Measurements from ENCODE around the gene KRT12. TPM values are rescaled to one million over a fixed set of nuclear protein-coding genes. Genes with fewer than 3 reads are reported as not detected.

The KRT12 gene
- total and polyA plus RNA-seq, 9 of the 15 experiments (the other 6 are each of a cell fraction or from before 2014, with no cell fraction given), result 0.18 to 7.0 (median 2.2) TPM

DNA sequence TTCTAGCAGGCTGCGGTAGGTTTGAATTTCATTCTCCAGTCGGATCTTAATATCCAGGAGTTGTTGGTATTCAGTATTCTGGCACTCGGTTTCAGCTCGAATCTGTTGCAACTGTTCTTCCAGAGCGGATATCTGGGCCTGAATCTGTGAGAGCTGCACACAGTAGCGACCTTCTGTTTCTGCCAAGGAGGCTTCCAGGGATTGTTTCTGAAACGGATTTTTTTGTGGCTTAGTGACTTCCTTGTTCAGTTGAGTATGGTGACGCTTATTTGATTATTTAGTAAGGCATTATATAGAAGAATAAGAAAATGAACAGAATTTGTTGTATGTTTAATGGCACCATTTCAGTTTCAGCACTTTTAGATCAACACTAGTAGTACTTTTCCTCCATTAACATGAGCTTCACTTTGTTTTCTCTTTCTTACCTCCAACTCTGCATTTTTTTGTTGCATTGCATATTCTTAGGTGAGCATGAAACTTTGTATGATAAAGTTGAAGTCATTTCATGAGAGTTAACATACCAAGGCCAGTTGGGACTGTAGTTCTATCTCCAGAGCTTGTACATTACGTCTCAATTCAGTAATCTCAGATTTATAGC is 47.4 kb downstream of the KRT12 start (continued):
- TF ChIP-seq GABPA (tag; conservative IDR thresholded peaks at IDR 0.05; ENCODE audit: low read depth) (no peak), SMARCC2 (IDR thresholded peaks at IDR 0.05; ENCODE audit: low read depth) (peak; percentile 33; the same call in 1 of the 2 replicates), STAT5B (CRISPR knock-in tag; IDR thresholded peaks at IDR 0.05) (no peak), MYC (IDR thresholded peaks at IDR 0.05; ENCODE audit: low read depth, low read length) (0 out of 2 replicates have a peak, but pooled peaks have one; percentile 13), MYC (CRISPR knock-in tag; IDR thresholded peaks at IDR 0.05; ENCODE audit: borderline replicate concordance, low read depth) (no peak), TOE1 (IDR thresholded peaks at IDR 0.05; ENCODE audit: borderline replicate concordance) (0 out of 2 replicates have a peak, but pooled peaks have one; percentile 7), TOE1 (CRISPR knock-in tag; IDR thresholded peaks at IDR 0.05; ENCODE audit: borderline replicate concordance, low read depth) (no peak), ARNT (IDR thresholded peaks at IDR 0.05) (peak in 1 of 2 experiments; percentile 12; a peak in 1 of 4 replicates), SP1 (CRISPR knock-in tag; IDR thresholded peaks at IDR 0.05) (no peak), ZFX (CRISPR knock-in tag; IDR thresholded peaks at IDR 0.05) (peak; percentile 41), ZNF644 (tag; IDR thresholded peaks at IDR 0.05; ENCODE audit: low read depth) (0 out of 2 replicates have a peak, but pooled peaks have one; percentile 32), TEAD4 (IDR thresholded peaks at IDR 0.05; ENCODE audit: low read length) (no peak), TEAD4 (CRISPR knock-in tag; IDR thresholded peaks at IDR 0.05; ENCODE audit: borderline replicate concordance) (no peak), KDM1A (IDR thresholded peaks at IDR 0.05) (peak in 1 of 2 experiments; percentile 51; a peak in 1 of 4 replicates)
- TF ChIP-seq, protein P1, sequence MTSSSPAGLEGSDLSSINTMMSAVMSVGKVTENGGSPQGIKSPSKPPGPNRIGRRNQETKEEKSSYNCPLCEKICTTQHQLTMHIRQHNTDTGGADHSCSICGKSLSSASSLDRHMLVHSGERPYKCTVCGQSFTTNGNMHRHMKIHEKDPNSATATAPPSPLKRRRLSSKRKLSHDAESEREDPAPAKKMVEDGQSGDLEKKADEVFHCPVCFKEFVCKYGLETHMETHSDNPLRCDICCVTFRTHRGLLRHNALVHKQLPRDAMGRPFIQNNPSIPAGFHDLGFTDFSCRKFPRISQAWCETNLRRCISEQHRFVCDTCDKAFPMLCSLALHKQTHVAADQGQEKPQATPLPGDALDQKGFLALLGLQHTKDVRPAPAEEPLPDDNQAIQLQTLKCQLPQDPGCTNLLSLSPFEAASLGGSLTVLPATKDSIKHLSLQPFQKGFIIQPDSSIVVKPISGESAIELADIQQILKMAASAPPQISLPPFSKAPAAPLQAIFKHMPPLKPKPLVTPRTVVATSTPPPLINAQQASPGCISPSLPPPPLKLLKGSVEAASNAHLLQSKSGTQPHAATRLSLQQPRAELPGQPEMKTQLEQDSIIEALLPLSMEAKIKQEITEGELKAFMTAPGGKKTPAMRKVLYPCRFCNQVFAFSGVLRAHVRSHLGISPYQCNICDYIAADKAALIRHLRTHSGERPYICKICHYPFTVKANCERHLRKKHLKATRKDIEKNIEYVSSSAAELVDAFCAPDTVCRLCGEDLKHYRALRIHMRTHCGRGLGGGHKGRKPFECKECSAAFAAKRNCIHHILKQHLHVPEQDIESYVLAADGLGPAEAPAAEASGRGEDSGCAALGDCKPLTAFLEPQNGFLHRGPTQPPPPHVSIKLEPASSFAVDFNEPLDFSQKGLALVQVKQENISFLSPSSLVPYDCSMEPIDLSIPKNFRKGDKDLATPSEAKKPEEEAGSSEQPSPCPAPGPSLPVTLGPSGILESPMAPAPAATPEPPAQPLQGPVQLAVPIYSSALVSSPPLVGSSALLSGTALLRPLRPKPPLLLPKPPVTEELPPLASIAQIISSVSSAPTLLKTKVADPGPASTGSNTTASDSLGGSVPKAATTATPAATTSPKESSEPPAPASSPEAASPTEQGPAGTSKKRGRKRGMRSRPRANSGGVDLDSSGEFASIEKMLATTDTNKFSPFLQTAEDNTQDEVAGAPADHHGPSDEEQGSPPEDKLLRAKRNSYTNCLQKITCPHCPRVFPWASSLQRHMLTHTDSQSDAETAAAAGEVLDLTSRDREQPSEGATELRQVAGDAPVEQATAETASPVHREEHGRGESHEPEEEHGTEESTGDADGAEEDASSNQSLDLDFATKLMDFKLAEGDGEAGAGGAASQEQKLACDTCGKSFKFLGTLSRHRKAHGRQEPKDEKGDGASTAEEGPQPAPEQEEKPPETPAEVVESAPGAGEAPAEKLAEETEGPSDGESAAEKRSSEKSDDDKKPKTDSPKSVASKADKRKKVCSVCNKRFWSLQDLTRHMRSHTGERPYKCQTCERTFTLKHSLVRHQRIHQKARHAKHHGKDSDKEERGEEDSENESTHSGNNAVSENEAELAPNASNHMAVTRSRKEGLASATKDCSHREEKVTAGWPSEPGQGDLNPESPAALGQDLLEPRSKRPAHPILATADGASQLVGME (CRISPR knock-in tag; IDR thresholded peaks at IDR 0.05), result no peak
- TF ChIP-seq, protein P2, sequence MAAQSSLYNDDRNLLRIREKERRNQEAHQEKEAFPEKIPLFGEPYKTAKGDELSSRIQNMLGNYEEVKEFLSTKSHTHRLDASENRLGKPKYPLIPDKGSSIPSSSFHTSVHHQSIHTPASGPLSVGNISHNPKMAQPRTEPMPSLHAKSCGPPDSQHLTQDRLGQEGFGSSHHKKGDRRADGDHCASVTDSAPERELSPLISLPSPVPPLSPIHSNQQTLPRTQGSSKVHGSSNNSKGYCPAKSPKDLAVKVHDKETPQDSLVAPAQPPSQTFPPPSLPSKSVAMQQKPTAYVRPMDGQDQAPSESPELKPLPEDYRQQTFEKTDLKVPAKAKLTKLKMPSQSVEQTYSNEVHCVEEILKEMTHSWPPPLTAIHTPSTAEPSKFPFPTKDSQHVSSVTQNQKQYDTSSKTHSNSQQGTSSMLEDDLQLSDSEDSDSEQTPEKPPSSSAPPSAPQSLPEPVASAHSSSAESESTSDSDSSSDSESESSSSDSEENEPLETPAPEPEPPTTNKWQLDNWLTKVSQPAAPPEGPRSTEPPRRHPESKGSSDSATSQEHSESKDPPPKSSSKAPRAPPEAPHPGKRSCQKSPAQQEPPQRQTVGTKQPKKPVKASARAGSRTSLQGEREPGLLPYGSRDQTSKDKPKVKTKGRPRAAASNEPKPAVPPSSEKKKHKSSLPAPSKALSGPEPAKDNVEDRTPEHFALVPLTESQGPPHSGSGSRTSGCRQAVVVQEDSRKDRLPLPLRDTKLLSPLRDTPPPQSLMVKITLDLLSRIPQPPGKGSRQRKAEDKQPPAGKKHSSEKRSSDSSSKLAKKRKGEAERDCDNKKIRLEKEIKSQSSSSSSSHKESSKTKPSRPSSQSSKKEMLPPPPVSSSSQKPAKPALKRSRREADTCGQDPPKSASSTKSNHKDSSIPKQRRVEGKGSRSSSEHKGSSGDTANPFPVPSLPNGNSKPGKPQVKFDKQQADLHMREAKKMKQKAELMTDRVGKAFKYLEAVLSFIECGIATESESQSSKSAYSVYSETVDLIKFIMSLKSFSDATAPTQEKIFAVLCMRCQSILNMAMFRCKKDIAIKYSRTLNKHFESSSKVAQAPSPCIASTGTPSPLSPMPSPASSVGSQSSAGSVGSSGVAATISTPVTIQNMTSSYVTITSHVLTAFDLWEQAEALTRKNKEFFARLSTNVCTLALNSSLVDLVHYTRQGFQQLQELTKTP (IDR thresholded peaks at IDR 0.05; ENCODE audit: low read depth in 1 of 2, partially characterized antibody in 2 of 2), result peak in 1 of 2 experiments; percentile 53
- TF ChIP-seq, protein P3, sequence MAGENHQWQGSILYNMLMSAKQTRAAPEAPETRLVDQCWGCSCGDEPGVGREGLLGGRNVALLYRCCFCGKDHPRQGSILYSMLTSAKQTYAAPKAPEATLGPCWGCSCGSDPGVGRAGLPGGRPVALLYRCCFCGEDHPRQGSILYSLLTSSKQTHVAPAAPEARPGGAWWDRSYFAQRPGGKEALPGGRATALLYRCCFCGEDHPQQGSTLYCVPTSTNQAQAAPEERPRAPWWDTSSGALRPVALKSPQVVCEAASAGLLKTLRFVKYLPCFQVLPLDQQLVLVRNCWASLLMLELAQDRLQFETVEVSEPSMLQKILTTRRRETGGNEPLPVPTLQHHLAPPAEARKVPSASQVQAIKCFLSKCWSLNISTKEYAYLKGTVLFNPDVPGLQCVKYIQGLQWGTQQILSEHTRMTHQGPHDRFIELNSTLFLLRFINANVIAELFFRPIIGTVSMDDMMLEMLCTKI (IDR thresholded peaks at IDR 0.05; ENCODE audit: partially characterized antibody), result no peak
